ENCODE measurements around the gene HPSE. TPM values are rescaled to one million over a fixed set of nuclear protein-coding genes. Genes with fewer than 3 reads are reported as not detected.

HPSE gene
- 10 to 100 TPM; 13.5 to 16.1 TPM for total RNA-seq

DNA sequence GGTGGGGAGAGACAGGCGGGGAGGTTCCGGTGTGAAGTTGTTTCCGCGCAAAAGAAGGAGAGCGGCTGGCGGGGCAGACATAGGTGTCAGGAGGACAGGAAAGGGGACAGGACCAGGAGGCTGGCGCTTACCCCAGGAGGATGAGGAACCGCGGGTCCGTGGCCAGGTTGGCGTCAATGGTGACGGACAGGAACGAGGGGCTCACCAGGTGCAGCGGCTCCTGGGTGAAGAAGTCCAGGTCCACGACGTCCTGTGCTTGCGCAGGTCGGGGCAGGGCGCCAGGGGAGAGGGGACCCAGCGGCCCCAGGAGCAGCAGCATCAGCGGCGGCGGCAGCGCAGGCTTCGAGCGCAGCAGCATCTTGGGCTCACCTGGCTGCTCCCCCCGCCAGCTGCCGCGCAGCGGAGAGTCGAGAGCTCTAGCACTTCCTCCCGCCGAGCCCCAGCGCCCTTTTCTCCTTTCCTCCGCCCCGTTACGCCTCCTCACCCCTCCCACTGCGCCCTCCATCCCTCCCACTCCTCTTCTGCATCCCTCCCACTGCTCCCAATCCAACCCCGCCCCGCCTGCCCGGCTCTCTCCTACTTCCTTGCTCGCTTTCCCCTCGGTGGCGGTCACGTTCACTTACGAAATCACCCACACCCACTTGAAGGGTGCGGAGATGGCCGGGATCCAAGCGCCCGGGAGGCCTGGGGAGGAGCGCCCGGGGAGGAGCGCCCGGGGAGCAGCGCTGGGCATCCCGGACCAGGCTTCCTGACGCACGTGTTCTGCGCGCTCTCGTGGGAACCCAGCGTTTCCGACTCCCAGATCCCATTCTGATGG lies at the start of gene HPSE:
Gene HPSE (minus strand): TSS at position 424 of the 817 bp plus-strand sequence. CDS start 66 bp downstream, at position 358.
- CTCF ChIA-PET: interaction anchor here (0.5 to 1.5 kb wide), 5 partner anchors 84 to 879 kb away, joined by 3 to 4 read pairs (median 4); no protein-coding TSS in a partner anchor
- Mint-ChIP-seq H3K27me3 (ENCODE audit: low read depth) (peaks cover under 1% of the 10 kb centered on the region), H3K36me3 (ENCODE audit: low read depth) (no peaks in the 10 kb centered on the region), H3K27ac (peak within 1 kb of the TSS; percentile 51), H3K4me3 (peak within 1 kb of the TSS; percentile 84), H3K9me3 (peaks cover 5% of the 10 kb centered on the region), H3K4me1 (ENCODE audit: low read depth) (peaks cover 16% of the 10 kb centered on the region)
- intact Hi-C loops (cut with micrococcal nuclease): loop anchor here (1.0 to 2.0 kb wide), 7 partner anchors 14 to 122 kb away; partner anchors contain the start of gene HELQ
- peak; percentile 81 for DNase-seq

DNA sequence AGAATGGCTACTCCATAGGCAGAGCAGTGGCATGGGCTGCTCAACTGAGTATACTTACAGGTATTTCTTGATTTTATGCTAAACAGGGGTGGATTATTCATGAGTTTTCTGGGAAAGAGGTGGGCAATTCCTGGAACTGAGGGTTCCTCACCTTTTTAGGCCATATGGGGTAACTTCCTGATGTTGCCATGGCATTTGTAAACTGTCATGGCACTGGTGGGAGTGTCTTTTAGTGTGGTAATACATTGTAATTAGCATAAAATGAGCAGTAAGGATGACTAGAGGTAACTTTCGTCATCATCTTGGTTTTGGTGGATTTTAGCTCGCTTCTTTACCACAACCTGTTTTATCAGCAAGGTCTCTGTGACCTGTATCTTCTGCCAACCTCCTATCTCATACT lies 48.2 kb upstream of the HPSE start:
- Mint-ChIP-seq H3K4me3 (no peak overlapping the region), H3K36me3 (ENCODE audit: low read depth) (peaks cover 5% of the 10 kb centered on the region), H3K27ac (no peak overlapping the region), H3K9me3 (peaks cover 13% of the 10 kb centered on the region), H3K27me3 (ENCODE audit: low read depth) (no peaks in the 10 kb centered on the region), H3K4me1 (ENCODE audit: low read depth) (peaks cover 1% of the 10 kb centered on the region)
- CTCF ChIA-PET: interaction anchor here (0.6 kb wide), 1 partner anchor 17 kb away, joined by 4 read pairs; no protein-coding TSS in a partner anchor
- intact Hi-C loops (cut with micrococcal nuclease): no loop called here
- DNase-seq: no peak

DNA sequence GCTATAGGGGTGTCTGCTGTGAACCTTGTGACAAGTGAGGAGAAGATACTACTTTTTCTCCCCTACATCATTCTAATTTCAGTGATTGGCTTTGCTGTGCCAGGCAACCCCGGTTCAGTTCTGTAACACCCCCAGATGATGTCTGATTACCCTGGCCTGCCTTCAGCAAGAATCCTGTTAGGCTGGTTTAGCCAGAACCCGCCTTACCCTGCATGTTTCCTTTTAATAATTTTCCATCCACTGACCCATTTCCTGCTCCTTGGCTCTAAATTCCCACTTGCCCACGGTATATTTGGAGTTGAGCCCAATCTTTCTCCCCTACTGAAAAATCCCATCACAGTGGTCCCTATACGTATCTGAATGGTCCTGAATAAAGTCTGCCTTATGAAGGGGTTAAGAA lies 46.5 kb upstream of the HPSE start:
- H3K27me3 Mint-ChIP-seq (ENCODE audit: low read depth): no peaks in the 10 kb centered on the region
- DNase-seq: no peak
- H3K27ac Mint-ChIP-seq: no peak overlapping the region
- H3K9me3 Mint-ChIP-seq: peaks cover 24% of the 10 kb centered on the region
- intact Hi-C loops (cut with micrococcal nuclease): no loop called here
- H3K4me1 Mint-ChIP-seq (ENCODE audit: low read depth): no peaks in the 10 kb centered on the region
- CTCF ChIA-PET: no interaction called here
- no peak overlapping the region for H3K4me3 Mint-ChIP-seq
- peaks cover 7% of the 10 kb centered on the region for H3K36me3 Mint-ChIP-seq (ENCODE audit: low read depth)

DNA sequence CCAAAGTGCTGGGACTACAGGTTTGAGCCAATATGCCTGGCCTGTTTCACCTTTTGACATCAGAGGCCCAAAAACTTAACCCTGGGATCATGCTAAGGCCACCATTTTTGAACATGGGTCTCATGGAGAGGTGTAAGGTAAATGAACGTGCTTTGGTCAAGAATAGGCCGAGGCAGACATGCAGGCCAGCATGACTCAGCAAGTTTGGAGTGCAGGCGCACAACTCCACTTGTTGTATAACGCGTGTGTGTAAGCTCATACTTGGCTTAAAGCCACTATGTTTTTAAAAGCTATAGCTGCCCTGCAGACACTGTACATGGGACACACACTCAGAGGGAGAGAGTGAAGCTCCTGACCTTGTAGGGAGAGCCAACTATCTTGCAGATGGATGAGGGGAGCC lies 43.8 kb upstream of the HPSE start:
- H3K4me3 Mint-ChIP-seq: no peak overlapping the region
- H3K27ac Mint-ChIP-seq: no peak overlapping the region
- H3K4me1 Mint-ChIP-seq (ENCODE audit: low read depth): no peaks in the 10 kb centered on the region
- H3K9me3 Mint-ChIP-seq: peaks cover 25% of the 10 kb centered on the region
- intact Hi-C loops (cut with micrococcal nuclease): no loop called here
- CTCF ChIA-PET: interaction anchor here (1.2 kb wide), 1 partner anchor 95 kb away, joined by 4 read pairs; no protein-coding TSS in a partner anchor
- H3K36me3 Mint-ChIP-seq (ENCODE audit: low read depth): peaks cover 8% of the 10 kb centered on the region
- peak; percentile 23 for DNase-seq
- H3K27me3 Mint-ChIP-seq (ENCODE audit: low read depth): peaks cover 2% of the 10 kb centered on the region

DNA sequence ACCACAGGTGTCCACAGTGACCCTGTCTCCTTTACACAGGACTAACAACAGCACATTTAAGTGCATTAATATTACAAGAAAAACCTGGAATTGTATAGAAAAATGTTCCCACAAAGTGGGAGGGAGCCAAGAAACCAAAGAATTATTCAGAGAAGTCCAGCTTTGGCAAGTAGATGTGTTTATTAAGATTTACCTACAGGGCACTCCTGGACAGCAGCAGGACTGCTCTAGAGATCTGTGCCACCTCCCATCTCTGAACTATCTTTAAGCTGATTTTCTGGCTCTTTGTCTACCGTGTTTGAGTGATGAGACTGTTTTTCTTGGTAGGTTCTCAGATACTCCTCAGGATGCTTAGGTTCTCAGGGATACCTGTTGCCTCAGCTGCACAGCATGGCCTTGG lies 38.3 kb upstream of the HPSE start:
- intact Hi-C loops (cut with micrococcal nuclease): no loop called here
- peaks cover 12% of the 10 kb centered on the region for H3K9me3 Mint-ChIP-seq
- peaks cover 2% of the 10 kb centered on the region for H3K27me3 Mint-ChIP-seq (ENCODE audit: low read depth)
- CTCF ChIA-PET: interaction anchor here (0.6 to 1.0 kb wide), 2 partner anchors 18 to 320 kb away, joined by 3 read pairs; no protein-coding TSS in a partner anchor
- peaks cover 3% of the 10 kb centered on the region for H3K36me3 Mint-ChIP-seq (ENCODE audit: low read depth)
- no peak for DNase-seq
- no peak overlapping the region for H3K27ac Mint-ChIP-seq
- H3K4me3 Mint-ChIP-seq: no peak overlapping the region
- H3K4me1 Mint-ChIP-seq (ENCODE audit: low read depth): no peaks in the 10 kb centered on the region

DNA sequence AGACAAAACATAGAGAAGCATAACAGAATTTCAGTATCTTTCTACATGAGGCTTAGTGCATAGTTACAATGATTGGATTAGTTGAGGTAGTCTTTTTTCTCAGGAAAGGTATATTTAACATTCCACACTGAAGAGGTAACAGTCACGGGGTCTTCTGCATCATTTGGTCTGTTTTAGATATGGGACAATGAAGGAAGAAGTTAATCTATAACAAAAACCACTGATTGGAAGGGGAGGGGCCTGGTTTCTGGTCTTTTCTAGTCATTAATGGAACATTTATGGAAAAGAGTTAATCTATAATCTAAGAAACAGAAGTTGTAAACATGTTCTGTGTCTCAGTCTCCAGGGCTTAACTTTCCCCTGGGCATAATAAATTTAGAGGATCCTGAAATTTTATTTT lies 37.3 kb upstream of the HPSE start:
- Mint-ChIP-seq H3K27ac (no peak overlapping the region), H3K4me3 (no peak overlapping the region), H3K9me3 (peaks cover 4% of the 10 kb centered on the region), H3K4me1 (ENCODE audit: low read depth) (no peaks in the 10 kb centered on the region), H3K36me3 (ENCODE audit: low read depth) (peaks cover 3% of the 10 kb centered on the region), H3K27me3 (ENCODE audit: low read depth) (peaks cover 2% of the 10 kb centered on the region)
- CTCF ChIA-PET: interaction anchor here (0.6 kb wide), 1 partner anchor 90 kb away, joined by 3 read pairs; no protein-coding TSS in a partner anchor
- intact Hi-C loops (cut with micrococcal nuclease): no loop called here
- no peak for DNase-seq

DNA sequence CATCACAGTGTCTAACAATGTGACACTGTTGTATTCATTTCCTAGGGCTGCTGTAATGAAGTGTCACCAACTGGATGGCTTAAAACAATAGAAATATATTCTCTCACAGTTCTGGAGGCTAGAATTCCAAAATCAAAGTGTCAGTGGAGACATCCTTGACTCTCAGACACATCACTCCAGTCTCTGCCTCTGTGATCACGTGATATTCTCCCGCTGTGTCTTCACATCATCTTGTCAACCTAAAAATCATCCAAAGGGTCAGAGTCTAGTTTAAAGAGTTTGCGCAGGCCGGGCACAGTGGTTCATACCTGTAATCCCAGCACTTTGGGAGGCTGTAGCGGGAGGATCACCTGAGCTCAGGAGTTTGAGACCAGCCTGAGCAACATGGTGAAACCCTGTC lies 36.6 kb upstream of the HPSE start:
- DNase-seq: no peak
- Mint-ChIP-seq H3K4me3 (no peak overlapping the region), H3K36me3 (ENCODE audit: low read depth) (peaks cover 2% of the 10 kb centered on the region), H3K27ac (no peak overlapping the region), H3K27me3 (ENCODE audit: low read depth) (peaks cover 2% of the 10 kb centered on the region), H3K9me3 (peaks cover 2% of the 10 kb centered on the region), H3K4me1 (ENCODE audit: low read depth) (no peaks in the 10 kb centered on the region)
- CTCF ChIA-PET: interaction anchor here (0.5 to 1.2 kb wide), 2 partner anchors 9 to 122 kb away, joined by 3 to 4 read pairs; no protein-coding TSS in a partner anchor
- intact Hi-C loops (cut with micrococcal nuclease): no loop called here

DNA sequence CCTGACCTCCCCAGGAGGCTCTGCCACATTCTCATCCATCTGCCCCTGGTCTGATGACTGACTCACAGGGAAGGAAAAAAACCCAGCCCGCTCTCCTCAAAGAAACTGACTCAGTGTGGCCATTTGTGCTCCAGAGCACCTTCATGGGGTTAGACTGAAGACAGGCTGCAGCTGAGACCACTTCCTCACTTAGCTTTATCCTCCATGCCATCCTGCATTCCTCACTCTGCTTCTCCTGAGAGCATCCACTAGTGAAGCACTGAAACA lies 35.9 kb upstream of the HPSE start:
- H3K27me3 Mint-ChIP-seq (ENCODE audit: low read depth): no peaks in the 10 kb centered on the region
- no peaks in the 10 kb centered on the region for H3K36me3 Mint-ChIP-seq (ENCODE audit: low read depth)
- no peak overlapping the region for H3K4me3 Mint-ChIP-seq
- intact Hi-C loops (cut with micrococcal nuclease): no loop called here
- DNase-seq: no peak
- H3K4me1 Mint-ChIP-seq (ENCODE audit: low read depth): no peaks in the 10 kb centered on the region
- CTCF ChIA-PET: interaction anchor here (1.2 to 1.3 kb wide), 2 partner anchors 8 to 87 kb away, joined by 3 to 4 read pairs; no protein-coding TSS in a partner anchor
- H3K27ac Mint-ChIP-seq: no peak overlapping the region
- no peaks in the 10 kb centered on the region for H3K9me3 Mint-ChIP-seq

DNA sequence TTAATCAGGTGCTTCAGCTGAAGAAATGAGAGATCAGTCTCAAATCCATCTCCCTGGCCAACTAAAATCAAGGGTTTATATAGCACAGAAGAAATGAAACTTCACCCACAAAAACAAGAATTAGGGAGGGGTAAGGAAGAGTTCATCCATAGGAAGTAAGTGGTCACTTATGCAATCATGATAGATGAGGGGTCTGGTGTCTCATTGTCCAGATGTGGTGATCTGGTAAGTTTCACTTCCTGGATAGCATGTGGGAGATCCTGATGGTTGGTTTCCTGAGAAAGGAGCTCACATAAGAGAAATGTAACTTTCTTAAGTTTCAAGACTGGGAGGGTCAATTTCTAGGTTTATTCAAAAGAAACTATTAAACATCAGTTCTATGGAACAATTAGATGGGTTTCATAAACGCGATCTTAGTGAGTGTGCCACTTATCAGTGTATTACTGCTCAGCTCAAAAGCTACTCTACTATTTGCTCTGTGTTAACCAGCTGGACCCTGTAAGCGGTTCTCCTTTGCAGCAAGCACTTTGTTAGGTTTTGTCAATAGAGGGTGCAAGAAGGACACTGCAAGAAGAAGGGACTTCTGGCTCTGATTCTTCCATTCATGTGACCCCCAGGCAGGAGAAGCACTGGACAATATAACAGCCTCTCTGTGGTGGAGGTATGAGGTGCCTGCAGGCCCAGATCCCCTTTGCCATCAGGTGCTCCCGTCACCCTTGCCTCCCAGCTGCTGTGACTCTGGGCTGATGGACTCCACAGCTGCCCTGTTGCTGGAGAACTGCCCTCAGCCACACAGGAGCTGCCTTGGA lies 35.4 kb upstream of the HPSE start:
- Mint-ChIP-seq H3K36me3 (ENCODE audit: low read depth) (no peaks in the 10 kb centered on the region), H3K4me3 (no peak overlapping the region), H3K27ac (no peak overlapping the region), H3K27me3 (ENCODE audit: low read depth) (no peaks in the 10 kb centered on the region), H3K4me1 (ENCODE audit: low read depth) (no peaks in the 10 kb centered on the region), H3K9me3 (no peaks in the 10 kb centered on the region)
- CTCF ChIA-PET: interaction anchor here (1.2 to 1.3 kb wide), 2 partner anchors 7 to 86 kb away, joined by 3 to 4 read pairs; no protein-coding TSS in a partner anchor
- DNase-seq: no peak
- intact Hi-C loops (cut with micrococcal nuclease): loop anchor here (5.0 kb wide), 1 partner anchor 68 kb away; no protein-coding TSS in a partner anchor

DNA sequence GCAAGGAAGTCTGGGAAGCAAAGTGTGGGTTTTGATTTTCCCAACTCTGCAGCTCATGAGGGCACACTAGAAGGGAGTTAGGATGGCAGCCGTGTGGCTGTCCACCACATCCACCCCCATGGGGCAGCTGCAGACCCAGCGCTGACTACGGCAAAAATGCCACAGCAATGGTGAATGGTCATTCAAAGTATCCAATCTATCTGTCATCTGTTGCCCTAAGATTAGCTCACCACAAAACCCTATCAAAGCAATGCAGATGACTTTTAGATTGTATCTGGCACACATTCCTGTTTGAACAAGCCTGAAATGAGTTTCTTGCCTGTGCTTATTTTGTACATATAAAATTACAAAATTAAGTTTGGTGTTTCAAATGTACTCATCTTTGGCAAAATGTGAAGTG lies 29.7 kb upstream of the HPSE start:
- H3K27me3 Mint-ChIP-seq (ENCODE audit: low read depth): peaks cover 3% of the 10 kb centered on the region
- H3K4me1 Mint-ChIP-seq (ENCODE audit: low read depth): no peaks in the 10 kb centered on the region
- no peak for DNase-seq
- H3K9me3 Mint-ChIP-seq: no peaks in the 10 kb centered on the region
- CTCF ChIA-PET: no interaction called here
- intact Hi-C loops (cut with micrococcal nuclease): no loop called here
- no peaks in the 10 kb centered on the region for H3K36me3 Mint-ChIP-seq (ENCODE audit: low read depth)
- no peak overlapping the region for H3K4me3 Mint-ChIP-seq
- H3K27ac Mint-ChIP-seq: no peak overlapping the region

DNA sequence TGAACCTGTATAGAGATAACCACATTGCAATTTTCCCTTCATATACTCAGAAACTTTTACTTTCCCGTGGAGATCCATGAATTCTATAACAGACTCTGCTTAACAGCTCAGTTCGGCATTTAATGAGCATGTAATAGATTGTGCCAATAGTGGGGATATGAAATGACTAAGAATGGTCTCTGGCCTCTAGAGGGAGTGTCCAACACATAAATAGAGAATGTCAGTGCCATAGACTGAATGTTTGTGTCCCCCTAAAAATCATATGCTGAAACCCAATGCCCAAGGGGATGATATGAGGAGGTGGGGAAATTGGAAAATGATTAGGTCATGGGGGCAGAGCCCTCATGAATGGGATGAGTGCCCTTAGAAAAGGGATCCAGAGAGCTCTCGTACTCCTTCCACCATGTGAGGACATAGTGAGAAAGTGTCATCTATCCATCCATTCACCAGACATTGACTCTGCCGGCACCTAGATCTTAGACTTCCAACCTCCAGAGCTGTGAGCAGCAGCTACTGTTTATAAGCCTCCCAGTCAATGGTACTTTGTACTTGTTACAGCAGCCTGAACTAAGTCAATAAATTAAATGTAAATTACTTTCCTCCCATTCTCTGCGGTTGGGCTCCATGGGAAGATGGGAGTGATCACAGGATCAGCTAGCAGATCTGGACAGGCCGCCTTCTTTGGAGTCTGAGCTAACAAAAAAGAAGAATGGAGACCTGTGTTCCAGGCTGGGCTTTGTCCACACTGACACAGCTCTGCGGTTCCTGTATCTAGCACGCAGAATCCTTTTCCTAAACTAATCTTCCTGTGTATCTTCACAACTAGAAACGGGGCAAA lies 28.1 kb upstream of the HPSE start:
- Mint-ChIP-seq H3K27ac (no peak overlapping the region), H3K27me3 (ENCODE audit: low read depth) (peaks cover 3% of the 10 kb centered on the region), H3K36me3 (ENCODE audit: low read depth) (no peaks in the 10 kb centered on the region), H3K4me3 (no peak overlapping the region), H3K9me3 (no peaks in the 10 kb centered on the region), H3K4me1 (ENCODE audit: low read depth) (peaks cover 1% of the 10 kb centered on the region)
- DNase-seq: no peak
- CTCF ChIA-PET: interaction anchor here (0.7 to 1.6 kb wide), 5 partner anchors 8 to 212 kb away, joined by 3 to 6 read pairs (median 3); no protein-coding TSS in a partner anchor
- intact Hi-C loops (cut with micrococcal nuclease): loop anchor here (1.0 kb wide), 1 partner anchor 278 kb away; no protein-coding TSS in a partner anchor
